Fibroblast of the aortic adventitia (primary cell): ENCODE results near the gene ATP6V1G3. TPM values are rescaled to one million over a fixed set of nuclear protein-coding genes. Genes with fewer than 3 reads are reported as not detected.
A peak's percentile ranks its signal among the peaks of the same experiment; 100 is the strongest.
"Not testable (repeated sequence)": the region's sequence is repeated elsewhere in the genome, so short reads cannot be mapped to it uniquely, and the experiment has no call there.

Experiments used
- DNase-seq: peaks from one replicate; pipeline ENCODE4 v3.0.0-alpha.2; 2010; ENCODE audit warnings: low read depth
- H3K4me3 ChIP-seq: 2 replicates; pipeline ENCODE4 v1.5.1; 2011; ENCODE audit warnings: low read depth, mild to moderate bottlenecking, control low read depth, low read length, moderate library complexity
- total RNA-seq: library from RNA; depleted of rRNA; stranded (reverse); fragments of >200 nt; gene quantifications from 2 replicates; pipeline ENCODE4 v1.2.3, GENCODE V29; 2012; ENCODE audit warnings: low replicate concordance
- TF ChIP-seq, protein P1 (sequence below): IDR thresholded peaks from 2 replicates; pipeline ENCODE4 v1.5.1; 2011; ENCODE audit warnings: mild to moderate bottlenecking, low read length, control low read depth, inconsistent platforms; ENCODE audit not compliant: insufficient read depth

ATP6V1G3 gene
- total RNA-seq, 1 donor = not detected

DNA sequence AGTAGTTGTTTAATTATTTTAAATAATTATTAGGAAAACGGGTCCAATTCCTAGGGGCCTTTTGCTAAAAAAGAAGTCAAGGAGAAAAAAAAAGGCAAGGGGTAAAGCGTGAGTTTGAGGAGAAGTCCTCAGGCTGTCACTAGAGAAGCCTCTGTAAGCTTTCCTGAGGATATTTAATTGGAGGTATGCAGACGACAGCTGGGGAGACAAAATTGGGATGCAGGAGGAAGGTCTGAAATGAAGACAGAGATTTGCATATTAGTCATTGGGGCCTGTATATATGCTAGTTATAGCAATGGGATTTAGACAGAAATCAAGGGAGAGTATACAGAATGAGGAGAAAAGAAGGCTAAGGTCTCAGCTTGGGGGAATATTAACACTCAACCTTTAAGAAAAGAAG, 8.6 kb downstream of the ATP6V1G3 start:
- H3K4me3 ChIP-seq = no peak overlapping the region
- DNase-seq = no peak
- TF ChIP-seq, protein P1, sequence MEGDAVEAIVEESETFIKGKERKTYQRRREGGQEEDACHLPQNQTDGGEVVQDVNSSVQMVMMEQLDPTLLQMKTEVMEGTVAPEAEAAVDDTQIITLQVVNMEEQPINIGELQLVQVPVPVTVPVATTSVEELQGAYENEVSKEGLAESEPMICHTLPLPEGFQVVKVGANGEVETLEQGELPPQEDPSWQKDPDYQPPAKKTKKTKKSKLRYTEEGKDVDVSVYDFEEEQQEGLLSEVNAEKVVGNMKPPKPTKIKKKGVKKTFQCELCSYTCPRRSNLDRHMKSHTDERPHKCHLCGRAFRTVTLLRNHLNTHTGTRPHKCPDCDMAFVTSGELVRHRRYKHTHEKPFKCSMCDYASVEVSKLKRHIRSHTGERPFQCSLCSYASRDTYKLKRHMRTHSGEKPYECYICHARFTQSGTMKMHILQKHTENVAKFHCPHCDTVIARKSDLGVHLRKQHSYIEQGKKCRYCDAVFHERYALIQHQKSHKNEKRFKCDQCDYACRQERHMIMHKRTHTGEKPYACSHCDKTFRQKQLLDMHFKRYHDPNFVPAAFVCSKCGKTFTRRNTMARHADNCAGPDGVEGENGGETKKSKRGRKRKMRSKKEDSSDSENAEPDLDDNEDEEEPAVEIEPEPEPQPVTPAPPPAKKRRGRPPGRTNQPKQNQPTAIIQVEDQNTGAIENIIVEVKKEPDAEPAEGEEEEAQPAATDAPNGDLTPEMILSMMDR = no peak

DNA sequence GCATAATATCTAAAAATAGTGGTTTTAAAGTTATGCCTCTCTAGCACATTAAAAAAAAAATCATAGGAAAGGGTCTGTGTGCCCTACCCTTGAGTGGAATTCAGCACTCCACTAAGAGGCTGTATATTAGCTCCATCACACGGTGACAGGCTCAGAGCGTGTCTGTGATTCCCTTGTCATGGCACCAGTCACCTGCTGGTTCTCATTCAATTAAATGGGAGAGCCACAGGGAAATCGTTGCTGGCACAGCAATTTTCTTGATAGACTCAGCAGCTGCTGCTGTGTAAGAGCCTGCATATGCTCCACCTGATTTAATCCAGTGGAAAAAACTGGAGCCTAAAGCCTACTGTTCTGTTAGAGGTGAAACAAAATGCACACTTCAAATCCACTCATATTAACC, 9.5 kb downstream of the ATP6V1G3 start:
- no peak for DNase-seq
- TF ChIP-seq, protein P1 = no peak
- no peak overlapping the region for H3K4me3 ChIP-seq

DNA sequence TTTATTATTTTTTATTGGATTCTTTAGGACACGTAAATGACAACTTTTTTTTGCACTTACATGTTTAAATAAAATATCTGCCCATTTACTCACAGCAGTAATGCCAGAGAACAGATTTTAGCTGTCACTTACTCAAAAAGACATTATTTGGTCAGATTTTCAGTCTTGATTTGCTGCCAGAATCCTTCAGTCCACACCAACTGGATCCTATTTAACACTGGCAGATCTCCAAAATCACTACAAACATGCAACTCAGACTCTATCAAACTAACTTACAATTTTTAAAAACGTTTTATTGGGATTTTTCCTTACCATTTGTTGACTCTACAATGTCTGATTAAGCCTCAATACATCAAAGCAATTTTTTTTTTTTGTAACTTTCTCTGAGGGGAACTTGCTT, 11.1 kb downstream of the ATP6V1G3 start:
- TF ChIP-seq, protein P1 = no peak
- H3K4me3 ChIP-seq = no peak overlapping the region

DNA sequence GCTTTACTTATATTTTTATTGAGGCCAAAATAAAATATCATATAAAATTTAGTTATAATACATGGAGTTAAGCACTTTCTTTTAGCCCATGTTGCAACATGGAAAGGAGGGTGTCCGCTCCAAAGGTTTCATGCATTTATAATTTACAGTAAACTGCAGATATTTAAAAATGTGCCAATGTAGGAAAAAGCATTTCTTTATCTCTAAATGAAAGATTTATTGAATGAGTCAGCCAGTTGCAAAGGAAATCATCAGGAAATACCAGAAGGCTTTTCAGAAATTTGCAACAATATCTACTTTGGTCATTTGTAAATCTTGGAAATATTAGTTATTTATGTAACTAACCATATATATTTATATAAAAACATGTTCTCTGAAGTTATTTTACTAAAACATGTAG, 12.1 kb downstream of the ATP6V1G3 start:
- TF ChIP-seq, protein P1 = no peak
- DNase-seq = peak; percentile 85
- H3K4me3 ChIP-seq = no peak overlapping the region

More for the DNA sequence above, 11.1 kb downstream of the ATP6V1G3 start:
- DNase-seq = peak; percentile 92

DNA sequence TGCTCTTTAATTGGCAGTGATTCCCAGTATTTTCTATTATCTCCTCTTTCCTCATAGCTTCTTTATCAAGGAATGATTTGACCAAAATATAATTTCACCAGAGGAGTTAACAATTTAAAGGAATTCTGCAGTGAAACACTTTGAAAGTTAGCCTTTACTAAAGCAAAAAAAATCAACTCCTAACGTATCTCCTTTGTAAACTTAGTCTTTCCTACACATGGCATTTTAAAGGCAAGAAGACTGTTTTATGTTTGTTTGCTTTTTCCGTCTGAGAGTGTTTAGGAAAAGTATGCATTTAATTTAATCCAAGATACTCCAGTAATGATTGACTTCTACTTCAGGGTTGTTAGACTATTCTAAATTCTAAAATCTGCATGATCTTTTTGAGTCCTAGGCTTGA, 15.9 kb downstream of the ATP6V1G3 start:
- H3K4me3 ChIP-seq = no peak overlapping the region
- DNase-seq = no peak
- TF ChIP-seq, protein P1 = no peak

DNA sequence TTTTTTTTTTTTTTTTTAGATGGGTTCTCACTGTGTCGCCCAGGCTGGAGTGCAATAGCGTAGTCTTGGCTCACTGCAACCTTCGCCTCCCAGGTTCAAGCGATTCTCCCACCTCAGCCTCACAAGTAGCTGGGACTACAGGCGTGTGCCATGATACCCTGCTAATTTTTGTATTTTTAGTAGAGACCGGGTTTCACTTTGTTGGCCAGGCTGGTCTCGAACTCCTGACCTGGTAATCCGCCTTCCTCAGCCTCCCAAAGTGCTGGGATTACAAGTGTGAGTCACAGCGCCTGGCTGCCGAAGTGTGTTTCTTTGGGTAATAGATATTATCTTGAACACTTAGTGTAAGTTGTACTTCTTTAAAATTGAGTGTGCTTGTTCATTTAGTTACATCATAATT, 16.4 kb downstream of the ATP6V1G3 start:
- not testable (repeated sequence) for H3K4me3 ChIP-seq, DNase-seq

DNA sequence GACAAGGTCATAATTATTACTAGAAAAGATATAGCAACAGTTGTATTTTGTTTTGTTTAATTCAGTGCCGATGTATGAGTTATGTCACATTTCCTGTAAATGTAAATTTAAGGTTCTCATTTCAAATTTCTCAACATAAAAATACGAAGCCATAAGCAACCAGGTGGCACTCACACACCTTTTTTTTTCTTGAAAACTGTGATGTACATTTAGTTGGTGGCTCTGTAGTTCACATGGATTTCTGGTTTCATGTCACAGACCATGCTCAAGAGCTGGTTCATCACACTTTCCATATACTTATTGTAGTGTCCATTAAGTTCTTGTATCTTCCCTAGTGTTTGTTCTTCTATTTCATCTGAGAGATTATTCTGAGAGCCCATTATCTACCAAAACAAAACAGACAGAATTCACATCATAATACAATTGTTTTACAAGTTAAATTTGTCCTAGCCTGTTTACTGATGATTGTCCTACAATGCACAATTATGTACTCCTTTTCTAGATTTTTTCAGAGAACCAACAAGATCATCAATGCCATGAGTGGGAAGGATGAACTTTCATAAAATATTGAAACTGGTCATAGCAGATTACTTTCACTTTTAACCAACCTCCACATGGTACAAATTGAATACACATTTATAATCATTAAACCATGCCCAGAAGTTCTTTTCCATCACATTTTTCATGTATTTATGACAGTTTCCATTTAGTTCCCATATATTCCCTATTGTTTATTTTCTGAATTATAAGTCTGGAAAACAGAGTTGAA, 17.1 kb downstream of the ATP6V1G3 start:
- DNase-seq = no peak
- TF ChIP-seq, protein P1 = no peak
- H3K4me3 ChIP-seq = no peak overlapping the region
